Mesendoderm (in vitro differentiated cells): ENCODE measurements around the gene STX8.
"Not testable (repeated sequence)": the region's sequence is repeated elsewhere in the genome, so short reads cannot be mapped to it uniquely, and the experiment has no call there.

ENCODE experiments used
- DNase-seq: peaks from one replicate; pipeline ENCODE4 v3.0.0; 2013
- H2AK5ac ChIP-seq: 2 replicates; pipeline ENCODE4 v1.6.1; 2013; ENCODE audit warnings: low read length, inconsistent platforms
- H2BK120ac ChIP-seq: 2 replicates; pipeline ENCODE4 v1.6.1; 2013; ENCODE audit warnings: low read depth, mild to moderate bottlenecking, low read length, moderate library complexity, mixed read lengths
- H2BK15ac ChIP-seq: replicated peaks from 2 replicates; pipeline ENCODE4 v1.6.1; 2013; ENCODE audit warnings: low read depth, mild to moderate bottlenecking, moderate library complexity
- H2BK5ac ChIP-seq: 2 replicates; pipeline ENCODE4 v1.6.1; 2013; ENCODE audit warnings: low read length, inconsistent platforms
- H3K18ac ChIP-seq: 2 replicates; pipeline ENCODE4 v1.6.1; 2013; ENCODE audit warnings: mild to moderate bottlenecking, low read length, mixed read lengths
- H3K23ac ChIP-seq: one replicate; pipeline ENCODE4 v1.6.1; 2013; ENCODE audit warnings: low read length
- H3K27ac ChIP-seq: 2 replicates; pipeline ENCODE4 v1.5.1; 2013; ENCODE audit warnings: low read depth, mild to moderate bottlenecking, inconsistent platforms, low read length, moderate library complexity
- H3K27me3 ChIP-seq: 2 replicates; pipeline ENCODE4 v1.6.1; 2013; ENCODE audit warnings: low read length, control low read depth, mild to moderate bottlenecking, inconsistent platforms; ENCODE audit not compliant: insufficient read depth, poor library complexity
- H3K36me3 ChIP-seq: 2 replicates; pipeline ENCODE4 v1.6.1; 2013; ENCODE audit warnings: low read length, inconsistent platforms; ENCODE audit not compliant: control insufficient read depth, insufficient read depth
- H3K4ac ChIP-seq: one replicate; pipeline ENCODE4 v1.6.1; 2013; ENCODE audit warnings: low read depth, mild to moderate bottlenecking, low read length, moderate library complexity
- H3K4me1 ChIP-seq: 2 replicates; pipeline ENCODE4 v1.6.1; 2013; ENCODE audit warnings: low read depth, low read length, inconsistent platforms; ENCODE audit not compliant: control insufficient read depth
- H3K4me2 ChIP-seq: 2 replicates; pipeline ENCODE4 v1.6.1; 2013; ENCODE audit warnings: low read length
- H3K4me3 ChIP-seq: 2 replicates; pipeline ENCODE4 v1.5.1; 2013; ENCODE audit warnings: mild to moderate bottlenecking, low read length
- H3K56ac ChIP-seq: one replicate; pipeline ENCODE4 v1.6.1; 2013; ENCODE audit warnings: low read length
- H3K79me1 ChIP-seq: 2 replicates; pipeline ENCODE4 v1.6.1; 2013; ENCODE audit warnings: low read length, inconsistent platforms
- H3K79me2 ChIP-seq: 2 replicates; pipeline ENCODE4 v1.6.1; 2013; ENCODE audit warnings: mild to moderate bottlenecking, low read length; ENCODE audit not compliant: control insufficient read depth, insufficient read depth
- H3K9ac ChIP-seq: 2 replicates; pipeline ENCODE4 v1.6.1; 2013; ENCODE audit warnings: low read length, inconsistent platforms
- H4K5ac ChIP-seq: one replicate; pipeline ENCODE4 v1.6.1; 2013; ENCODE audit warnings: low read length
- H4K8ac ChIP-seq: one replicate; pipeline ENCODE4 v1.6.1; 2013; ENCODE audit warnings: low read depth, mild to moderate bottlenecking, control low read depth, low read length, moderate library complexity
- WGBS: extraction: QIAGEN DNeasy Blood & Tissue Kit; methylation state at CpG from one replicate; pipeline ENCODE4 v1.1.7; 2013; ENCODE audit warnings: low lambda C conversion rate, missing lambda C conversion rate; ENCODE audit not compliant: insufficient coverage; ENCODE audit errors: extremely low coverage; 5-methylcytosine and 5-hydroxymethylcytosine counted together

The STX8 gene

DNA sequence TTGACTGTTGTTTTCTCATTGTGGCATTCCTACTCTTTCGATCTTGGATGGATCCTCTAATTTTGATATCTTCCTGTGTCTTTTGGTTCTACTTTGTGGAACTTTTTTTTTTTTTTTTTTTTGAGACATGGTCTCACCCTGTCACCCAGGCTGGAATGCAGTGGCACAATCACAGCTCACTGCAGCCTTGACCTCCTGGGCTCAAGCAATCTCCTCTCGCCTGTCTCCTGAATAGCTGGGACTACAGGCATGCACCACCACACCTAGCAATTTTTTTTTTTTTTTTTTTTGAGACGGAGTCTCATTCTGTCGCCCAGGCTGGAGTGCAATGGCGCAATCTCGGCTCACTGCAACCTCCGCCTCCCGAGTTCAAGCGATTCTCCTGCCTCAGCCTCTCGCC is 220.4 kb downstream of the STX8 start:
- not testable (repeated sequence) for H2BK120ac ChIP-seq, H3K79me1 ChIP-seq, H3K4me2 ChIP-seq, H4K8ac ChIP-seq, DNase-seq, H3K23ac ChIP-seq, H4K5ac ChIP-seq, H3K4me1 ChIP-seq, H3K56ac ChIP-seq, H2BK5ac ChIP-seq, H3K27me3 ChIP-seq, H3K18ac ChIP-seq, H3K36me3 ChIP-seq, H3K4me3 ChIP-seq, H2BK15ac ChIP-seq, H3K9ac ChIP-seq, H3K79me2 ChIP-seq, H2AK5ac ChIP-seq, H3K27ac ChIP-seq, H3K4ac ChIP-seq
- no CpG with 5 or more reads among the region's 10 CpGs for WGBS

DNA sequence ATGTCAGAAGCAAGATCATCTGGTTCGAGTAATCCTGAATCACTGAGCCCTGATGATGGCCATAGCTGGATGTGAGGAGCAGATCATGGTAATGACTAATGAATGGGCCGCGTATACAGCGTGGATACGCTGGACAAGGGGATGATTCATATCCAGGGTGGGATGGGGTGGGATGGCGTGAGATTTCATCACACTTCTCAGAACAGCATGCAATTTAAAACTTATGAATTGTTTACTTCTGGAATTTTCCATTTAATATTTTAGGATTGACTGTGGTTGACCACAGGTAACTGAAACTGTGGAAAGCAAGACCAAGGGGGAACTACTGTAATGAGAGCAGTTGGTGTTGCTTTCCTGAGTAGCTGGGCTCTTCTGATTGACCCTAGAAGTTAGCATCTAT is 225.5 kb downstream of the STX8 start:
- no peak overlapping the region for H3K4me3 ChIP-seq

DNA sequence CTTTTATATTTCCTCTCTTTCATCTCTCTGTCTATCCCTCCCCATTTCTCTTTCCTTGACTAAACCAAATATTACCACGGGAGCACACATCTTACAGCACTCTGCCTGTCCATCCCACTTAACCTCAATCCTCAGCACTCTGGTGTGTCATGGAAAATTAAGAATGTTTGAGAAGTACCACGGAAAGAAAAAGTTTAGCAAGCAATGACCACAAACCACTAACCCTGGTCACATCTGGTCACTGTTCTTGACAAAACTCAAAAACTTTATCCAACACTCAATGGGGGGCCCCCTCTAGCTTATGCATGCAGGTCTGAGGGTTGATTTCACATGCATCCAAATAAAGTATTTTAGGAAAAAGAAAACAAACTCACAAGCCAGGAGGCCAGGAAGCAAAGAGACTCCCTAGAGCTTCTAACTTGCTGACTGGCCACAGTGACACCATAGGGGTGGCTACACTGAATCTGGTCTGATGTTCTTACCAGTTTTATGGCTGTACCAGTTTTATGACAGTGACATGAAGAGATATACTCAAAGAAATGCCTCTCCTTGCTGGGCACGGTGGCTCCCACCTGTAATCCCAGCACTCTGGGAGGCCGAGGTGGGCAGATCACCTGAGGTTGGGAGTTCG is 229.2 kb downstream of the STX8 start:
- no peak overlapping the region for H3K27ac ChIP-seq
- H2BK15ac ChIP-seq: no peak overlapping the region
- no peak overlapping the region for H3K23ac ChIP-seq
- H2AK5ac ChIP-seq: no peak overlapping the region
- no peak overlapping the region for H3K56ac ChIP-seq
- no peak overlapping the region for H4K5ac ChIP-seq
- 100% methylated on average over 1 of the region's 5 CpGs for WGBS
- H3K18ac ChIP-seq: no peak overlapping the region
- H3K4me2 ChIP-seq: no peak overlapping the region
- no peak overlapping the region for H3K9ac ChIP-seq
- H4K8ac ChIP-seq: no peak overlapping the region
- no peak for DNase-seq
- no peaks in the 10 kb centered on the region for H3K36me3 ChIP-seq
- no peaks in the 10 kb centered on the region for H3K79me1 ChIP-seq
- H3K27me3 ChIP-seq: no peaks in the 10 kb centered on the region
- H2BK120ac ChIP-seq: no peak overlapping the region
- no peaks in the 10 kb centered on the region for H3K79me2 ChIP-seq
- no peaks in the 10 kb centered on the region for H3K4me1 ChIP-seq
- no peak overlapping the region for H2BK5ac ChIP-seq
- no peak overlapping the region for H3K4me3 ChIP-seq
- H3K4ac ChIP-seq: no peak overlapping the region

More for the DNA sequence above, 225.5 kb downstream of the STX8 start:
- Histone ChIP-seq H3K4ac (no peak overlapping the region), H4K5ac (no peak overlapping the region), H2BK120ac (no peak overlapping the region), H3K18ac (no peak overlapping the region), H3K79me2 (no peaks in the 10 kb centered on the region), H3K4me2 (no peak overlapping the region), H4K8ac (no peak overlapping the region), H3K27ac (no peak overlapping the region), H3K56ac (no peak overlapping the region), H2AK5ac (no peak overlapping the region), H3K36me3 (no peaks in the 10 kb centered on the region), H3K79me1 (no peaks in the 10 kb centered on the region), H2BK5ac (no peak overlapping the region), H3K27me3 (no peaks in the 10 kb centered on the region), H3K23ac (no peak overlapping the region), H3K9ac (no peak overlapping the region), H3K4me1 (no peaks in the 10 kb centered on the region), H2BK15ac (no peak overlapping the region)
- WGBS: no CpG with 5 or more reads among the region's 6 CpGs
- DNase-seq: no peak

DNA sequence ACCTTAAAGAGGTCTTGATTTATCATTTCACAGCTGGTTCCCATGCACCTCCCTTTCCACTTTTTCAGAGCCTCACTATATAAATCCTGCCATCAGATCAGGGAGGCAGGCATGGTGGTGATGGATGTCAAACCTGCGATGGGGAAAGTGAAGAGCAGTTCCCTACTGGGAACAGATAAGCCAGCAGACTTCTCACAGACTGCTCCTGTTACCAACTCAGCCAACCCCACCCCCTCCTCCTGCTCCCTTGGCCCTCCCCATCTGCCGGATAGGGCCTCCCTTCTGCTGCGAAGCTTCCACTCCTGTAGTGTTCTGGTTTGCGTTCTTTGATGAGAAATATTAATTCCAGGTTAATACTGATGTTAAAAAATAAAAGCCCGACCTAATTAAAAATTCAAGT is 232.1 kb downstream of the STX8 start:
- H3K79me1 ChIP-seq: no peaks in the 10 kb centered on the region
- no peak overlapping the region for H3K4ac ChIP-seq
- H3K23ac ChIP-seq: no peak overlapping the region
- H3K27me3 ChIP-seq: no peaks in the 10 kb centered on the region
- H3K4me2 ChIP-seq: no peak overlapping the region
- H3K79me2 ChIP-seq: no peaks in the 10 kb centered on the region
- no peaks in the 10 kb centered on the region for H3K36me3 ChIP-seq
- no peak overlapping the region for H2BK5ac ChIP-seq
- no peak overlapping the region for H2BK120ac ChIP-seq
- no CpG with 5 or more reads among the region's 5 CpGs for WGBS
- no peaks in the 10 kb centered on the region for H3K4me1 ChIP-seq
- no peak overlapping the region for H3K56ac ChIP-seq
- H2AK5ac ChIP-seq: no peak overlapping the region
- no peak overlapping the region for H3K9ac ChIP-seq
- no peak overlapping the region for H2BK15ac ChIP-seq
- DNase-seq: peak; percentile 83
- no peak overlapping the region for H3K27ac ChIP-seq
- H4K8ac ChIP-seq: no peak overlapping the region
- H4K5ac ChIP-seq: no peak overlapping the region
- H3K18ac ChIP-seq: no peak overlapping the region
- no peak overlapping the region for H3K4me3 ChIP-seq

DNA sequence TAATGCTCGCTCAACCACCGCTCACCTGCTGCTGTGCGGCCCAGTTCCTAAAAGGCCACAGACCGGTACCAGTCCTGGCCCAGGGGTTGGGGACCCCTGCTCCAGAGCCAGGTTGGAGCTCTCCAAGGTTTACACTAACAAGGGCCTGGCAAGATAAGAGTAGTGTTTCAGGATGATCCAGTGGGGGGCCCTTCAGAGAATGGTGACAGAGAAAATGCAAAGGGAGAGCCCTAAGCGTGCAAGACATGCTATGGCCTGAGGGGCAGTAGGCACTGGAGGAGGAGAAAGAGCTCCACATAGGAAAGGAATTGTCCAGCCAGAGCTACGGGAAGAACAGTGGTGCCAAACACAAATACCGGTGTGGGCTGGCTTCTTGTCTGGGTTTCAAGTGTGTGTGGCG is 233.4 kb downstream of the STX8 start:
- Histone ChIP-seq H4K8ac (no peak overlapping the region), H2BK120ac (no peak overlapping the region), H3K27me3 (no peaks in the 10 kb centered on the region), H3K4me3 (no peak overlapping the region), H3K18ac (no peak overlapping the region), H2BK5ac (no peak overlapping the region), H3K79me1 (no peaks in the 10 kb centered on the region), H3K79me2 (no peaks in the 10 kb centered on the region), H3K56ac (no peak overlapping the region), H3K9ac (no peak overlapping the region), H3K27ac (no peak overlapping the region), H3K4me2 (no peak overlapping the region), H2BK15ac (no peak overlapping the region), H3K36me3 (no peaks in the 10 kb centered on the region), H2AK5ac (no peak overlapping the region), H3K4ac (no peak overlapping the region), H3K23ac (no peak overlapping the region), H3K4me1 (no peaks in the 10 kb centered on the region), H4K5ac (no peak overlapping the region)
- WGBS: no CpG with 5 or more reads among the region's 8 CpGs
- DNase-seq: peak; percentile 47

DNA sequence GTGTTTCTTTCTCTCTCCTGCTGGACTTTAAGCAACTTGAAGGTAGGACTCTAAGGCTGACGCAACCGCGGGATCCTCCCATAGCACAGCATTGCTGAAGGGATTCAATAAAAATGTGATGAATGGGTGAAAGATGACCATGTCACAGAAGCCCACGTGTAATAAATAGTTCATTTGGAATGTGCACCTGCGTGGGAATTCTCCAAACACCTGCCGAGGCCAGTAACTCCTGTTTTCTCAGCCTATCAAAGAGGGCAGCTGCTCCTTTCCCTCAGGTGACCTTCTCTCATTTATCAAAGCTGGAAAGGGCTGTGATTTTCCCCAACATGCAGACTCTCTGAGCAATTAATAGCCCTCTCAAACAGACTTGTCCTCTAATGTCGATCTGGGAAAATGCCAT is 235.7 kb downstream of the STX8 start:
- H3K4me3 ChIP-seq: no peak overlapping the region
- H3K9ac ChIP-seq: no peak overlapping the region
- H3K4me2 ChIP-seq: no peak overlapping the region
- no peak overlapping the region for H3K56ac ChIP-seq
- no peak overlapping the region for H2BK15ac ChIP-seq
- H2AK5ac ChIP-seq: no peak overlapping the region
- H3K36me3 ChIP-seq: no peaks in the 10 kb centered on the region
- no peaks in the 10 kb centered on the region for H3K27me3 ChIP-seq
- H3K27ac ChIP-seq: no peak overlapping the region
- DNase-seq: no peak
- no peak overlapping the region for H2BK120ac ChIP-seq
- no peaks in the 10 kb centered on the region for H3K79me2 ChIP-seq
- H3K23ac ChIP-seq: no peak overlapping the region
- H2BK5ac ChIP-seq: no peak overlapping the region
- no peak overlapping the region for H3K18ac ChIP-seq
- WGBS: no CpG with 5 or more reads among the region's 7 CpGs
- H3K79me1 ChIP-seq: no peaks in the 10 kb centered on the region
- H4K5ac ChIP-seq: no peak overlapping the region
- no peak overlapping the region for H3K4ac ChIP-seq
- no peak overlapping the region for H4K8ac ChIP-seq
- H3K4me1 ChIP-seq: no peaks in the 10 kb centered on the region
